Osteoblast (primary cell): ENCODE data around the gene PTBP1. TPM values are rescaled to one million over a fixed set of nuclear protein-coding genes. Genes with fewer than 3 reads are reported as not detected.

Experiments
- DNase-seq: peaks from one replicate; pipeline ENCODE4 v3.0.0; 2011; ENCODE audit warnings: low spot score, mixed read lengths; ENCODE audit not compliant: insufficient read length; ENCODE audit errors: missing footprints
- H2AFZ ChIP-seq: 2 replicates; pipeline ENCODE4 v1.6.0; 2011; ENCODE audit warnings: mild to moderate bottlenecking, low read length
- H3K27ac ChIP-seq: 2 replicates; pipeline ENCODE4 v1.5.1; 2011; ENCODE audit warnings: mild to moderate bottlenecking, low read depth, low read length, moderate library complexity
- H3K27me3 ChIP-seq: 2 replicates; pipeline ENCODE4 v1.6.0; 2012; ENCODE audit warnings: mild to moderate bottlenecking, control low read depth, inconsistent platforms, low read length, moderate library complexity; ENCODE audit not compliant: insufficient read depth
- H3K36me3 ChIP-seq: 2 replicates; pipeline ENCODE4 v1.5.1; 2011; ENCODE audit warnings: mild to moderate bottlenecking, low read length, control low read depth, moderate library complexity; ENCODE audit not compliant: insufficient read depth
- H3K4me1 ChIP-seq: 2 replicates; pipeline ENCODE4 v1.5.1; 2011; ENCODE audit warnings: mild to moderate bottlenecking, low read length, control low read depth, moderate library complexity; ENCODE audit not compliant: insufficient read depth
- H3K4me2 ChIP-seq: 2 replicates; pipeline ENCODE4 v1.6.0; 2011; ENCODE audit warnings: mild to moderate bottlenecking, low read length; ENCODE audit not compliant: insufficient read depth
- H3K4me3 ChIP-seq: fragments of 200-600 bp; sonication (generic); 3 replicates; pipeline ENCODE4 v1.5.1; 2012; ENCODE audit warnings: mild to moderate bottlenecking, low read length, inconsistent platforms; ENCODE audit not compliant: insufficient read depth
- H3K79me2 ChIP-seq: 2 replicates; pipeline ENCODE4 v1.6.0; 2012; ENCODE audit warnings: mild to moderate bottlenecking, low read length, control low read depth, inconsistent platforms; ENCODE audit not compliant: insufficient read depth
- H3K9me3 ChIP-seq: 2 replicates; pipeline ENCODE4 v1.5.1; 2011; ENCODE audit warnings: low read depth, low read length, control low read depth
- H4K20me1 ChIP-seq: 2 replicates; pipeline ENCODE4 v1.6.0; 2012; ENCODE audit warnings: mild to moderate bottlenecking, low read length, control low read depth; ENCODE audit not compliant: insufficient read depth
- total RNA-seq: library from RNA; depleted of rRNA; stranded (reverse); fragments of >200 nt; gene quantifications from 2 replicates; pipeline ENCODE4 v1.2.3, GENCODE V29; 2012
- TF ChIP-seq, protein P1 (sequence below): IDR thresholded peaks from 2 replicates; pipeline ENCODE4 v1.5.1; 2011; ENCODE audit warnings: mild to moderate bottlenecking, low read depth, low read length, moderate library complexity; ENCODE audit errors: extremely low read depth

PTBP1 gene
- total RNA-seq, 1 donor: 106 TPM

DNA sequence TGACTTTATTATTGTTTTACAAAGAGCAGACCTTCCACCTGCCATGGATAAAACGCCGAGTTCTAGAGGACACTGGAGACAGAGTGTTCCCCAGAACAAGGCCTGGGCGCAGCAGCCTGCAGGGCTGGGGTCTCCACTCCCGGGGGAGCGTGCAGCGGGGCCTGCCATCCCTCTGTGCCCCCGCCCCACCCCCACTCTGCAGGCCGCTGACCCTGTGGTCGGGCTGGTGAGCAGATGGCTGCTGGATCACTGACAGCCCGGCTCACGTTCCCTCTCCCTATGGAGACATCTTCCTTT is 8.6 kb upstream of the PTBP1 start:
- TF ChIP-seq, protein P1, sequence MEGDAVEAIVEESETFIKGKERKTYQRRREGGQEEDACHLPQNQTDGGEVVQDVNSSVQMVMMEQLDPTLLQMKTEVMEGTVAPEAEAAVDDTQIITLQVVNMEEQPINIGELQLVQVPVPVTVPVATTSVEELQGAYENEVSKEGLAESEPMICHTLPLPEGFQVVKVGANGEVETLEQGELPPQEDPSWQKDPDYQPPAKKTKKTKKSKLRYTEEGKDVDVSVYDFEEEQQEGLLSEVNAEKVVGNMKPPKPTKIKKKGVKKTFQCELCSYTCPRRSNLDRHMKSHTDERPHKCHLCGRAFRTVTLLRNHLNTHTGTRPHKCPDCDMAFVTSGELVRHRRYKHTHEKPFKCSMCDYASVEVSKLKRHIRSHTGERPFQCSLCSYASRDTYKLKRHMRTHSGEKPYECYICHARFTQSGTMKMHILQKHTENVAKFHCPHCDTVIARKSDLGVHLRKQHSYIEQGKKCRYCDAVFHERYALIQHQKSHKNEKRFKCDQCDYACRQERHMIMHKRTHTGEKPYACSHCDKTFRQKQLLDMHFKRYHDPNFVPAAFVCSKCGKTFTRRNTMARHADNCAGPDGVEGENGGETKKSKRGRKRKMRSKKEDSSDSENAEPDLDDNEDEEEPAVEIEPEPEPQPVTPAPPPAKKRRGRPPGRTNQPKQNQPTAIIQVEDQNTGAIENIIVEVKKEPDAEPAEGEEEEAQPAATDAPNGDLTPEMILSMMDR: no peak
- no peak overlapping the region for H3K4me3 ChIP-seq
- peak; percentile 43 for DNase-seq
- peaks cover 10% of the 10 kb centered on the region for H3K4me1 ChIP-seq
- H2AFZ ChIP-seq: peak overlapping the region; percentile 93
- no peaks in the 10 kb centered on the region for H3K27me3 ChIP-seq
- H3K36me3 ChIP-seq: no peaks in the 10 kb centered on the region
- H3K27ac ChIP-seq: no peak overlapping the region
- H3K79me2 ChIP-seq: no peaks in the 10 kb centered on the region
- H3K4me2 ChIP-seq: peak overlapping the region; percentile 67
- no peaks in the 10 kb centered on the region for H3K9me3 ChIP-seq
- no peaks in the 10 kb centered on the region for H4K20me1 ChIP-seq

DNA sequence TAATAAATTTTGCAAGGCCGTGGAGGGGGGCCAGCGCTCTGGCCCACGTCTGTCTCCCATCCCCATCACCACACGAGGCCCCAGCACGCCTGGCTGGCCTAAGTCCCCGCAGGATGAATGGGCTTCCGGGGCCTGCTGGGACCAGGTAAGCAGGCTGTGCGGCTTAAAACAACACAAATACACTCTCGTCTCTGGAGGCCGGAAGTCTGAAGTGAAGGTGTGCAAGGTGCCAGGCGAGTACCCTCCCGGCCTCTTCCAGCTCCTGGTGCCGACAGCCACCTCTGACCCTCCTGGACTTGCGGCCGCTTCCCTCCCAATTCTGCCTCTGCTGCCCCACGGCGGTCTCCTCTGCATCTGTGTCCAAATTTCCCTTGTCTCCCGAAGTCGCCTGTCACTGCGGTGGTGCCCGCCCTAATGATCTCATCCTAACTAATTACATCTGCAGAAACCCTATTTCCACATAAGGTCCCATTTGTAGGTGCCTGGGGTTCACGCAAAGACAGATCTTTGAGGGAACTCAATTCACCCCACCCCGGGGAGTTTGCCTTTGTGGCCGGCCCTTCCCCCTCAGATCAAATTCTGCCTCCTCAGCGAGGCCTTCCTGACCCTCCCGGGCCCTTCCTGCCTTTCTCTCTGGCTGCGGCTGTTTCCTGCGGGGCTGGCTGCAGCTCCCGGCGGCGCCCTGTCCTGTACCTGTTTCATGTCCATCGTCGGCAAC is 8.1 kb upstream of the PTBP1 start:
- Histone ChIP-seq H3K4me1 (peaks cover 10% of the 10 kb centered on the region), H3K4me3 (peak overlapping the region; percentile 25), H4K20me1 (no peaks in the 10 kb centered on the region), H3K27me3 (no peaks in the 10 kb centered on the region), H3K36me3 (no peaks in the 10 kb centered on the region), H3K27ac (no peak overlapping the region), H3K4me2 (peak overlapping the region; percentile 67), H3K79me2 (no peaks in the 10 kb centered on the region), H2AFZ (peak overlapping the region; percentile 93), H3K9me3 (no peaks in the 10 kb centered on the region)
- TF ChIP-seq, protein P1: no peak
- DNase-seq: peak; percentile 45

DNA sequence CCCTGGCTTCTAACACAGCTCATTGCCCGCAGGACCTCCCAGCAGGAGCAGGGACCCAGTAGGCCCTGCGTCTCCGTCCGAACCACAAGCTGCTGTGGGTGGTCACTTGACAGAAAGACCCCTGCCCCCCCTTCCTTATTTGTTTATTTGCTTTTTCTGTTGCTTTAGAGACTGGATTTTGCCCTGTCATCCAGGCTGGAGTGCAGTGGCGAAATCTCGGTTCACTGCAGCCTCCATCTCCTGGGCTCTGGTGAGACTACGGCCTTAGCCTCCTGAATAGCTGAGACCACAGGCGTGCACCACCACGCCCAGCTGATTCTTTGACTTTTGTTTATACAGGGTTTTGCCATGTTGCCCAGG is 7.6 kb upstream of the PTBP1 start:
- Histone ChIP-seq H3K9me3 (no peaks in the 10 kb centered on the region), H2AFZ (peak overlapping the region; percentile 93), H3K27me3 (no peaks in the 10 kb centered on the region), H4K20me1 (no peaks in the 10 kb centered on the region), H3K79me2 (no peaks in the 10 kb centered on the region), H3K27ac (no peak overlapping the region), H3K4me3 (peak overlapping the region; percentile 25), H3K4me2 (peak overlapping the region; percentile 67), H3K4me1 (peaks cover 10% of the 10 kb centered on the region), H3K36me3 (no peaks in the 10 kb centered on the region)
- TF ChIP-seq, protein P1: no peak
- peak; percentile 11 for DNase-seq

DNA sequence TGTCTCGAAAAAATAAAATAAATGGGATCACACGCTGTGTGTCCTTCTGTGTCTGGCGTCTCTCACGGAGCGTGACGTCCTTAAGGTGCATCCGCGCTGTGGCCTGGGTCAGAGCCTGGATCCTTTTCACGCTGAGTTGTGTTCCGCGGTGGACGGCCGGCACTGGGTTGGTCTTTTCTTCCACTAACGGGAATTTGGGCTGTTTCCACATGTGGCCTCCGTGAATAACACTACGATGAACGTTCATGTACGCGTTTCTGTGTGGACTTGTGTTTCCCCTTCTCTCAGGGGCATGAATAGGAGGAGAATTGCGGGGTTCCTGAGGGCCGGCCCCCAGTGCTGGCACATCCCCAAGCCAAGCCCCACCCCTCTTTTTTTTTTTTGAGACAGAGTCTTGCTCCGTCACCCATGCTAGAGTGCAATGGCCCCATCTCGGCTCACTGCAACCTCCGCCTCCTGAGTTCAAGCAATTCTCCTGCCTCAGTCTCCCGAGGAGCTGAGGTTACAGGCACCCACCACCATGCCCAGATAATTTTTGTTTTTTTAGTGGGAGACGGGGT is 6.2 kb upstream of the PTBP1 start:
- Histone ChIP-seq H3K36me3 (no peaks in the 10 kb centered on the region), H3K27ac (no peak overlapping the region), H3K27me3 (no peaks in the 10 kb centered on the region), H3K4me2 (no peak overlapping the region), H4K20me1 (no peaks in the 10 kb centered on the region), H3K9me3 (no peaks in the 10 kb centered on the region), H3K4me3 (no peak overlapping the region), H2AFZ (no peak overlapping the region), H3K4me1 (peaks cover 10% of the 10 kb centered on the region), H3K79me2 (no peaks in the 10 kb centered on the region)
- peak; percentile 0 for DNase-seq
- TF ChIP-seq, protein P1: no peak
